Stimulated activated CD4-positive, alpha-beta T cell treated with anti-CD3 and anti-CD28 coated beads, Interleukin-1b, Interleukin-23, amount 100 ng/mL, for 48 hours (primary cell): ENCODE data around the gene MCF2.

Experiments used
- DNase-seq: peaks from one replicate; pipeline ENCODE4 v3.0.0-alpha.2; 2020

The MCF2 gene

DNA sequence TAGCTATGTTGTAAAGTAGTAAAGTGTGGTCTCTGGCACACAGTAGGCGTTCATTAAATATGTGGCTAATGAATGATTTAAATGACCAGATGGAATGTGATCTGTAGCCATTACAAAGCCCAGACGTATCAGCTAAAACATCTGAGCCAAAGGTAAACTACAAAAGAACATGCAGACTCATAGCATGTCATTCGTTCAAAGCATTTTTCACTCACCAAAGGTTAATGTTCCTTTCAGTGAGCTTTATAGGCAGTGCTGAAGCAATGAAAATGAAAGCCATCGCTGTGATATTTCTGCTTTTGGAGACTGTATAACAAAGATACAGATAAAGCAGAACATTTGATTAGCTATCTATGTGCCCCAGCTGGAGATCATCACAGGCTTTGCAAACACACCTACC is 126.9 kb downstream of the MCF2 start:
- no peak for DNase-seq

DNA sequence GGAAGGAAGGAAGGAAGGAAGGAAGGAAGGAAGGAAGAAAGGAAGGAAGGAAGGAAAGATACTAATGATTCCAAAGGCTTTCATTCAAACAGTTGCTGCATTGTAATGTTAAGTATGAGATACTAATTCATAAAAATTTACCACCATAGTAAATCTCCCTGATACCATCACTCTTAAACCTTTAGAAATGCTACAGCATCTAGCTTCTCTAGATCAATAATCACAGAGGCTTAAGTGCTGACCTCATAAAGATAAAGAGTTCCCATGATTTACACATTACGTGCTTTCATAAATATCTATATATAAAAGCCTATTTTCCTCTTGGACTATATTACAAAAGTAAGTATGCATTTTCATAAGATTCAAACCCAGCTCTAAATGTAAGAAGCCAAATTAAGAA is 141.0 kb downstream of the MCF2 start:
- DNase-seq: no peak

DNA sequence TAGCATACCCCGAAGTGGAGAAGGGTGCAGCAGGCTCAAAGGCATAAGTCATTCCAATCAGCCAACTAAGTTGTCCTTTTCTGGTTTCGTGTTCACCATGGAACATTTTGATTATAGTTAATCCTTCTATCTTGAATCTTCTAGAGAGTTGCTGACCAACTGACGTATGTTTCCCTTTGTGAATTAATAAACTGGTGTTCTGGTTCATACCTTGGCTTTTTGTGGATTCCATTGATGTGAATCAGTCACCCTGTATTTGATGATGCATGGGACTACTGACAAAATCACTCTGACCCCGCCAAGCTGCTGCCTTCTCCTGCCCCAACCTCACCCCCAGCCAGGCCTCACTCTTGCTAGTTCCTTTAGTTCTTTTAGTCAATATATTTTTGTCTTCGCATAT is 144.7 kb downstream of the MCF2 start:
- DNase-seq: no peak

DNA sequence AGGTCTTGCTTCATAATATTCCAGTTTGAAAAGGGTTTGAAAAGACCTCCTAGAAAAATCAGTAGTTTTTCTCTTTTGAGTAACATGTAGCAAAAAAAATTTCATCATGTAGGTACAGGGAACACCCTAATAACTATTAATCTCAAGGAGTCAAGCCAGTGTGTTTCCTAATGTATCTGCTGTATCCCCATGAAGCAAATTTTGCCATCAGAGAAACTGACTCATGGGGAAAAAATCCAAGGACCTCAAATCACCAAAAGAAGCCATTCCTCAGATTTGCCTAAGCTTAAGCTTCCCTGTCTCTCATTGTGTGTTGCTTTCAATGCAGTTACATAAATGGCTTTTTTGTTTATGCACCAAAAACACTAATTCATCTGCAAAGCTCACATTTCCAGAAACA is 147.7 kb downstream of the MCF2 start:
- DNase-seq: no peak

DNA sequence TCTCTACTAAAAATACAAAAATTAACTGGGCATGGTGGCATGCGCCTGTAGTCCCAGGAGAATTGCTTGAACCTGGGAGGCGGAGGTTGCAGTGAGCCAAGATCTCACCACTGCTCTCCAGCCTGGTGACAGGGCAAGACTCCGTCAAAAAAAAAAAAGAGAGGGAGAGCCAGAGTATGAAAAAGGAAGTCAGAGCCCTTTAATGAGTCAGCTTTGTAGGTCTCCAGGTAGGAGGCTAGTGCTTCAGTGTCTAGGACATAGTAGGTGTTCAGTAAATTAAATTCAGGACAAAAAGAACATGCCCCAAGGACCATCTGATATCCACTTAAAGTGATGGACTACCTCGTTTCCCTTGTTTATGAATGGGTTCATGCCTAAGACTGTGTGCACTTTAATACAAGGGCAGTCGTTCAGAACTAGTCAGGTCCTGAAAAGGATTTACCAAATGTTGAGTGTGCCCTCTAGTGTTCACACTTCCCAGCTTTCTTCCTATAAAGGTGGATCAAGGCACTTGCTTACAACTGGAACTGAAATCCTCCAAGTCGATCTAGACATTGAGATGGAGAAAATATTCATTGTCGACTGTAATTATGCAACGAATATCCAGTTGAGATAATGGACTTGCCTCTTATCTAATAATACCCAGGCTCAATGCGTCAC is 148.5 kb downstream of the MCF2 start:
- no peak for DNase-seq

DNA sequence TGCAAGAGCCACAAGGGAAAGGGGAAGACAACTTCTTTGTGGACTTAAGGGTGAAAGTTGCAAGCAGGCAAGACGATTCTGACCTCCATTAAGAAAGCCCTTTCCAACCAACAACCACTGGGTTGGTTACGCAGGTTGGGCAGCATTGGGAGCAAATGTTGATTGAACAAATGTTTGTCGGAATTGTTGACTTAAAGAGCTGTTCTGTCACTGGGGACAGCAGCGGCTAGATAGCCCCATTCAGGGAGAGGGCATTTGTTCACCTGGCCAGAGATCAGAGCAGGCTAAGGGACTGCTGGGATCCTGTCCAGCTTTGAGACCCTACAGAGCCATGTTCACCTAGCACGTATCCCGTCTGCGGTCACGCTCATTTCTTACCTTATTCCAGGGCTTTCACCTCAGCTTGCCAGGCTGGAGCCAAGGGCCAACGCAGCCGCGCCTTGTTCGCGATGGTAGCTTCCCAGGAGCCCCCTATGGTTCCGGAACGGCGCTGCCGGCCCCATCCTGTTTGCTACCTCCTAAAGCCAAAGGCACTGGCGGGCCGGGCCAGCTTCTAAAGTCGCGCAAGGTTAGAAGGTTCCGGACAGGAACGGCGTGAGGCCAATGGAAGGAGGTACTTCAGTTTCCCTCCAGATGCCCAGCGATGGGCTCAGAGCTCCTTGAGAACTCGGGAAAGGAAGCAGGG is 152.8 kb downstream of the MCF2 start:
- no peak for DNase-seq

DNA sequence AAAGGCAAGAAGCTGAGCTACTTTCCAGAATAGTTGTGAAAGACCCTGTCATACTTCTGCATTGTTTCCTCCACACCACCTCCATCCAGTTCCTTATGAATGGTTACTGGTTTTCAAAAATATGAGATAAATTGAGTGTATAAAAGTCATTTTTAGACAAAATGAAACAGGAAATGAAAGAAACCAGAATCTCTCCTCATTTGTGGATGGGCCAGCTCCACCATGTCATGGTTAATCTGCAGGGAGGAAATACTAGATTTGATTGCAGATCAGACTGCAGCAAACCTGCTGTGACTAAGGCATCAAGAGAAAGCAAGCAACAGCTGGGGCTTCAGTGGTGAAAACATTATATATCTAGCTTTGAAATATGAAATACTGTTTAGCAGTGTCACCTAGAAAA is 153.6 kb downstream of the MCF2 start:
- DNase-seq: no peak

DNA sequence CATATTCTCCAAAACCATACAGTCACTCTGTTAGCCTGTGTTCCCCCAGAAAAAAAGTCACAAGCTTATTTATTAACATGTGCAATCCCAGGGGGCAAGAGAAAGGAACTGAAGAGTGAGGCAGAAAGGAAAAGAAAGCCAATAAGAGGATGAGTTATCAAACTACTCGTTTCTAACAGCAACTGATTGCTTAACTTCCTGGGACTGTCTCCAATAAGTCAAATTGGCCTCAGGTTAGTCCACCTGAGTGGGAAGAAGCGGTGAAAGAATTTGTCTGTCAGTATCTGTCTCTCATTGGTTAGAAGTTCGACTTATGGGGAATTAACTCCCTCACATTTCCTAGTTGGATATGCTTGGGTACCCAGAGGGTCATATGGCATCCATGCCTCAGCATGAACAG is 163.4 kb downstream of the MCF2 start:
- no peak for DNase-seq

DNA sequence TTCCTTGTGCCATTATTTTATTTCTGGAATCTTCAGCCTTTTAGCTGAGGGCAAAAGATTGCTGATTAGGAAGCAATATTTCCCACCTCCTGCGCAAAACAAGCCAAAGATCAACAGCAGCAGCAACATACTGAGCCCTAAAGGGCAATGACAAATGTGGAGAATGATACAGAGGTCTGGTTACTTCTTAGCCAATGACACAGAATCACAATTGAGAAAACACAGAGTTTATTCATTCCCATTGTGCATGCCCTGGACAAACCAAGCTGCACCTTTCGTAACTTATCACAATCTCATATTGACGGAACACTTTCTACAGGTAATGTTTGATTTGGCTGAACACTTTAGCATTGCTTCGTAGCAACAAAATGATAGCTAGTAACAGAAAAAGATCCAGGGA is 164.0 kb downstream of the MCF2 start:
- no peak for DNase-seq

DNA sequence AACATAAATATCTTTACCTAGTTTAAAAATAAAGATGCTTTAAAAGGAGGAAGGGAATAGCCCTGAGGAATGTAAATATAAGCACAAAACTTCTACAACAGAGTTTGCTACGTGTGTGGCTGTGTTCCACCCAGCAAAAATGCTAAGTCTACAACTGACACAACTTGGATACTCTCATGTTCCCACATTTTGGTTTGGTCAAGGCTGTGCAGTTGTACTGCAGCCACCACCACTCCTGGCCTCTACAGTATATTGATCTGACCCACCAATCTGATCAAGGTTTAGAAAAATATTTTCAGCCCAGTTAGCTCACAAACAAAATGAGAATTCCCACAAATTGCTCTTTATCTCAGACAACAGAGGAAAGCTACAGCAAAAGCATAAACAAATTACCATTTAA is 165.3 kb downstream of the MCF2 start:
- no peak for DNase-seq

DNA sequence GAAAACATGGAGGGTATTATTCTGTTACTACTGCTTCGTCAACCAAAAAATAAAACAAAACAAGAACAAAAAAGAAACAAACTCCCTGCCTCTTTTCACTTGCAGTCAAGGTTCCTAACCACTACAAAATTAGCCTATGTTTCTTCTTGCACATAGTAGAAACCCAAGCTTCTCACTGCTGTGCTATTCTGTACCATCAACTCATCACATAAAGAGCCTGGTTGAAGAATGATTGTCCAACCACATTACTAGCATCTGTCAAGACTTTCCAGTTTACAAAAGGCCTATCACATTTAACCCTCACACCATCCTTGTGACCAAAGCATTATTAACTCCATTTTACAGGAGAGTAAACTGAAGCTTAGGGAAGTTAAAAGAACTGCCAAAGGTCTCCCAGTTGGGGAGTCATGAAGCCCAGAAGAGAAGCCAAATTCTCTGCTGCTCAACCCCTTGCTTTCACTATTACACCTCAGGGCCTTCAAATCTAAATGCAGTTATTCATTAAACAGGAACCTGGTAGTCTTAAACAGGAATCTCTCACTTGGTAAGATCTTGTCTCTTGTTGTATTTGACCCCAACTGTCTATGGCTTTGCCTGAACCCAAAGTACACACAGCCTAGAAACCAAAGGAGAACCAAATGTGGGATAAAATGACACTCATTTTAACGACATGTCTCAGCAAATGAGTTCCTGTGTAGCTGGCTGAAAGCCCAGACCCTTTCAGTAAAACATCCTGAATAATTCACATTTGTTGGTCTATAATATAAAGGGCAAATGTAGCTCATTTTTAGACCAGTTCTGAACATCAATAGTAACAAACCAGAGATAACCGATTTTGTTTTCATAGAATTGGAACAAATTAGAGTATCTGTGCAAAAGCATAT is 168.8 kb downstream of the MCF2 start:
- DNase-seq: no peak

DNA sequence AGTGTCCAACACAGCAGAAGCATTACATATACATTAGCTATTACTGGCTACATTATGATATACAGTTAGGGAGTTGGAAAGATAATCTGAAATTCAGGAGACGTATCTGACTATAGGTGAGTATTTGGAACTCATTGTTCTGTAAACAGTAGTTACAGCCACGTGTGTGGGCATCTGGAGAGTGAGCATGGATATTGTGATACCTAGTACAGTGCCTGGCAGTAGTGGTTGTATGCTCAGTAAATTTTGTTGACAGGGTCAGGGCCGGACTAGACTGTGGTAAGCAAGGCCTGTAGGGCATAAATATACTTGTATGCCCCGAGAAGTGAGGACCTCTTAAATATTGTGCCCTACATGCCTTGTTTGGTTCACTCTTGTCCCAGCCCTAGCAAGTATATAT is 174.5 kb downstream of the MCF2 start:
- no peak for DNase-seq

DNA sequence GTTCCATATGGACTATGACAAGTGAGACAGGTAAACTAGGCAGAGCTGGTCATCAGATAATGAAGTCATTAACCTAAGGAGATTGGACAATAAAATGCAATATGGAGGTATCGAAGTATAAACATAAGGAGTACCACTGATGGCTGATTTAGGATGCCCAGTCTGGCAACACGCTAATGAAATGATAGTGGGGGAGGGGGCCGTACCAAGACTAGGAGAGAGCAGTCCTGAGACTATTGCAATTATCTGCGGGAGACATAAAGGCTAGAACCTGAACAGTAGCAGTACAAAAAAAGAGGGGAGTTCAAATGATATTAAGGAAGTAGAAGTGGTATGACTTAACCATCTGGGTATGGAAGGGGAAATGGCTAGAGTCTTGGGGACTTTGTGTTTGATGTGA is 175.1 kb downstream of the MCF2 start:
- no peak for DNase-seq
